SK-N-SH (cell line): ENCODE data around the gene EIF5AL1. TPM values are rescaled to one million over a fixed set of nuclear protein-coding genes. Genes with fewer than 3 reads are reported as not detected.
"Not testable (repeated sequence)": the region's sequence is repeated elsewhere in the genome, so short reads cannot be mapped to it uniquely, and the experiment has no call there.

Source experiments
- CTCF ChIA-PET: fragments of 300-600, 350-600 bp; formaldehyde crosslinking; extraction: SDS; loops from one replicate; lab custom pipeline; 2021; lab: Yijun Ruan, JAX
- POLR2A ChIA-PET: fragments of 350-600 bp; sonication (Branson Sonifier 250); formaldehyde crosslinking; extraction: SDS; loops from one replicate; lab custom pipeline; 2020; ENCODE audit warnings: antibody characterized with exemption, inconsistent platforms; lab: Yijun Ruan, JAX
- DNase-seq: peaks from one replicate; pipeline ENCODE4 v3.0.0; 2012
- H2AFZ ChIP-seq: fragments of 200-600 bp; sonication (generic); 2 replicates; pipeline ENCODE4 v1.8.1; 2016; ENCODE audit warnings: antibody characterized with exemption, mild to moderate bottlenecking, low read depth
- H3F3A ChIP-seq: fragments of 200-600 bp; sonication (generic); replicated peaks from 2 replicates; pipeline ENCODE3; 2016; ENCODE audit warnings: antibody characterized with exemption, mild to moderate bottlenecking; ENCODE audit not compliant: insufficient read depth
- H3K27ac ChIP-seq, 2 experiments: fragments of 200-500 bp in 1 of 2; fragments of 200-600 bp in 1 of 2; sonication (Bioruptor generic) in 1 of 2; sonication (generic), shearing (Covaris generic) in 1 of 2; 2 replicates each; pipeline versions ENCODE4 v1.5.1 to v1.6.1; 2014 to 2016; ENCODE audit warnings: low read depth in 2 of 2, inconsistent platforms in 1 of 2, low read length in 1 of 2, mild to moderate bottlenecking in 1 of 2, mixed read lengths in 1 of 2
- H3K27me3 ChIP-seq: fragments of 200-600 bp; sonication (generic), shearing (Covaris generic); 2 replicates; pipeline ENCODE4 v1.6.1; 2016; ENCODE audit warnings: mixed run types; ENCODE audit not compliant: insufficient read depth
- H3K36me3 ChIP-seq, 2 experiments: fragments of 200-500 bp in 1 of 2; fragments of 200-600 bp in 1 of 2; sonication (Bioruptor generic) in 1 of 2; sonication (generic) in 1 of 2; replicated peaks in 1 of 2; 2 replicates each; pipeline versions ENCODE3 to v1.5.1; 2014 to 2016; ENCODE audit warnings: low read length in 1 of 2, mild to moderate bottlenecking in 1 of 2; ENCODE audit not compliant: insufficient read depth in 2 of 2, control insufficient read depth in 1 of 2
- H3K4me1 ChIP-seq, 2 experiments: fragments of 200-500 bp in 1 of 2; fragments of 200-600 bp in 1 of 2; sonication (Bioruptor generic) in 1 of 2; sonication (generic), shearing (Covaris generic) in 1 of 2; 2 replicates each; pipeline versions ENCODE4 v1.5.1 to v1.6.1; 2014 to 2016; ENCODE audit warnings: low read depth in 1 of 2, low read length in 1 of 2, mixed run types in 1 of 2; ENCODE audit not compliant: insufficient read depth in 2 of 2, control insufficient read depth in 1 of 2
- H3K4me2 ChIP-seq: fragments of 200-600 bp; sonication (generic), shearing (Covaris generic); 2 replicates; pipeline ENCODE4 v1.6.1; 2017; ENCODE audit warnings: mixed run types
- H3K4me3 ChIP-seq, 2 experiments: fragments of 200-500 bp in 1 of 2; fragments of 200-600 bp in 1 of 2; sonication (Bioruptor generic) in 1 of 2; sonication (generic), shearing (Covaris generic) in 1 of 2; 2 replicates each; pipeline versions ENCODE4 v1.5.1 to v1.8.1; 2014 to 2016; ENCODE audit warnings: low read depth in 2 of 2, inconsistent platforms in 1 of 2, low read length in 1 of 2, mild to moderate bottlenecking in 1 of 2, mixed read lengths in 1 of 2, moderate library complexity in 1 of 2
- H3K79me2 ChIP-seq: fragments of 200-600 bp; sonication (generic); 2 replicates; pipeline ENCODE4 v1.8.1; 2017; ENCODE audit warnings: mild to moderate bottlenecking; ENCODE audit not compliant: insufficient read depth
- H3K9ac ChIP-seq: fragments of 200-600 bp; sonication (generic); 2 replicates; pipeline ENCODE4 v1.6.1; 2017; ENCODE audit warnings: mixed run types
- H3K9me2 ChIP-seq: fragments of 200-600 bp; sonication (generic); 2 replicates; pipeline ENCODE4 v1.6.1; 2017; ENCODE audit warnings: mixed run types
- H3K9me3 ChIP-seq: fragments of 200-600 bp; sonication (generic); 2 replicates; pipeline ENCODE4 v1.6.1; 2017; ENCODE audit warnings: mixed run types, mild to moderate bottlenecking, moderate library complexity
- H4K20me1 ChIP-seq: fragments of 200-600 bp; sonication (generic); 2 replicates; pipeline ENCODE4 v1.6.1; 2017; ENCODE audit warnings: mild to moderate bottlenecking, mixed run types; ENCODE audit not compliant: insufficient read depth
- WGBS: methylation state at CpG from one replicate; pipeline ENCODE4 v1.1.6; 2017; ENCODE audit warnings: low lambda C conversion rate; 5-methylcytosine and 5-hydroxymethylcytosine counted together
- polyA plus RNA-seq, 3 experiments: library from polyadenylated mRNA; depleted of rRNA; stranded (reverse); fragments of >200 nt; gene quantifications; 2 replicates each; pipeline ENCODE4 v1.2.3, GENCODE V29; 2012

EIF5AL1 gene
- polyA plus RNA-seq, 1 of the 3 experiments (the other 2 are of a cell fraction): 0.26 TPM

- H3K9me3 ChIP-seq, H3K9ac ChIP-seq, H3K4me1 ChIP-seq, DNase-seq, H3K4me2 ChIP-seq, H4K20me1 ChIP-seq, H3K27me3 ChIP-seq, H3K36me3 ChIP-seq, H3K79me2 ChIP-seq, H3K27ac ChIP-seq, H3K4me3 ChIP-seq, CTCF ChIA-PET, H2AFZ ChIP-seq, H3K9me2 ChIP-seq, POLR2A ChIA-PET, H3F3A ChIP-seq: not testable (repeated sequence)
- WGBS: 86% methylated on average over 1 of the region's 4 CpGs
Measured at GRCh38 chr10:79522464-79522863, 10.1 kb downstream of the EIF5AL1 start.

- H3K27ac ChIP-seq, H2AFZ ChIP-seq, H3K36me3 ChIP-seq, H3K4me2 ChIP-seq, H3F3A ChIP-seq, DNase-seq, H3K4me3 ChIP-seq, H3K9ac ChIP-seq, H4K20me1 ChIP-seq, H3K9me3 ChIP-seq, POLR2A ChIA-PET, H3K9me2 ChIP-seq, H3K27me3 ChIP-seq, CTCF ChIA-PET, H3K79me2 ChIP-seq, H3K4me1 ChIP-seq: not testable (repeated sequence)
- WGBS: 83% methylated on average over 3 of the region's 13 CpGs
Measured at GRCh38 chr10:79523157-79523853, 11.0 kb downstream of the EIF5AL1 start.

- H3K9ac ChIP-seq, H3K27ac ChIP-seq, H3K4me2 ChIP-seq, H3K36me3 ChIP-seq, H3K9me2 ChIP-seq, H3F3A ChIP-seq, H3K9me3 ChIP-seq, H4K20me1 ChIP-seq, H3K27me3 ChIP-seq, DNase-seq, H3K4me1 ChIP-seq, H2AFZ ChIP-seq, H3K79me2 ChIP-seq, H3K4me3 ChIP-seq, POLR2A ChIA-PET, CTCF ChIA-PET: not testable (repeated sequence)
- 36% methylated on average over 3 of the region's 8 CpGs for WGBS
Measured at GRCh38 chr10:79525049-79525710, 12.8 kb downstream of the EIF5AL1 start.

- 64% methylated on average over 3 of the region's 4 CpGs for WGBS
- DNase-seq, CTCF ChIA-PET: not testable (repeated sequence)
Measured at GRCh38 chr10:79528261-79528660, 15.9 kb downstream of the EIF5AL1 start.

GRCh38 chr10:79533142-79533902, 21.0 kb downstream of the EIF5AL1 start:
- H3K9me2 ChIP-seq, H3K4me1 ChIP-seq, H4K20me1 ChIP-seq, H3F3A ChIP-seq, H3K27me3 ChIP-seq, H3K4me3 ChIP-seq, DNase-seq, H3K4me2 ChIP-seq, CTCF ChIA-PET, H3K9ac ChIP-seq, H3K9me3 ChIP-seq, H2AFZ ChIP-seq, H3K27ac ChIP-seq, H3K79me2 ChIP-seq, POLR2A ChIA-PET, H3K36me3 ChIP-seq: not testable (repeated sequence)
- 88% methylated on average over 11 of the region's 11 CpGs for WGBS

More at GRCh38 chr10:79528261-79528660, 15.9 kb downstream of the EIF5AL1 start:
- H3K9me3 ChIP-seq, H3K9me2 ChIP-seq, H3K27ac ChIP-seq, H3K79me2 ChIP-seq, H3K4me1 ChIP-seq, H3K4me3 ChIP-seq, H3K4me2 ChIP-seq, H3K27me3 ChIP-seq, H2AFZ ChIP-seq, H3K36me3 ChIP-seq, H4K20me1 ChIP-seq, POLR2A ChIA-PET, H3K9ac ChIP-seq, H3F3A ChIP-seq: not testable (repeated sequence)

- POLR2A ChIA-PET, H3K27me3 ChIP-seq, H3K4me1 ChIP-seq, H3K36me3 ChIP-seq, H3K4me2 ChIP-seq, H3K9ac ChIP-seq, H3K4me3 ChIP-seq, DNase-seq, H2AFZ ChIP-seq, H3K27ac ChIP-seq, H3K9me3 ChIP-seq, CTCF ChIA-PET, H3K79me2 ChIP-seq, H4K20me1 ChIP-seq, H3F3A ChIP-seq, H3K9me2 ChIP-seq: not testable (repeated sequence)
- no CpG with 5 or more reads among the region's 5 CpGs for WGBS
Measured at GRCh38 chr10:79533903-79534175, 21.5 kb downstream of the EIF5AL1 start.
